Kidney (tissue), 14 donors: ENCODE measurements around the gene PGRMC2. TPM values are rescaled to one million over a fixed set of nuclear protein-coding genes. Genes with fewer than 3 reads are reported as not detected.

ENCODE experiments used
- DNase-seq, 5 donors: peaks; one replicate each; pipeline ENCODE4 v3.0.0-alpha.2; 2013 to 2020
- FAIRE-seq: peaks from 2 replicates; lab custom pipeline; 2012; peaks lifted over from hg19 to GRCh38; lab: Jason Lieb, UNC
- H3K27ac ChIP-seq, 2 donors: one replicate each; pipeline ENCODE4 v1.7.0; 2013; ENCODE audit warnings: low read depth in 2 of 2, low read length in 2 of 2, inconsistent platforms in 1 of 2
- H3K27me3 ChIP-seq: one replicate; pipeline ENCODE4 v1.7.1; 2013; ENCODE audit warnings: low read length, inconsistent platforms; ENCODE audit not compliant: control insufficient read depth, insufficient read depth
- H3K36me3 ChIP-seq, 3 donors: one replicate each; pipeline versions ENCODE4 v1.7.0 to v1.7.1; 2013; ENCODE audit warnings: low read length in 3 of 3, control low read depth in 1 of 3, inconsistent platforms in 1 of 3; ENCODE audit not compliant: insufficient read depth in 3 of 3, control insufficient read depth in 2 of 3
- H3K4me1 ChIP-seq, 3 donors: one replicate each; pipeline versions ENCODE4 v1.7.0 to v1.7.1; 2013; ENCODE audit warnings: low read length in 3 of 3, inconsistent platforms in 1 of 3, low read depth in 1 of 3; ENCODE audit not compliant: control insufficient read depth in 2 of 3, insufficient read depth in 2 of 3
- H3K4me3 ChIP-seq, 3 donors: one replicate each; pipeline versions ENCODE4 v1.7.0 to v1.8.1; 2013; ENCODE audit warnings: low read length in 3 of 3, control low read depth in 1 of 3, inconsistent platforms in 1 of 3
- H3K9ac ChIP-seq, 3 donors: one replicate each; pipeline versions ENCODE4 v1.7.0 to v1.7.1; 2013; ENCODE audit warnings: low read length in 3 of 3, control low read depth in 1 of 3, inconsistent platforms in 1 of 3
- H3K9me3 ChIP-seq, 3 donors: one replicate each; pipeline versions ENCODE4 v1.7.0 to v1.7.1; 2013; ENCODE audit warnings: low read length in 3 of 3, control low read depth in 1 of 3, inconsistent platforms in 1 of 3; ENCODE audit not compliant: control insufficient read depth in 2 of 3, insufficient read depth in 1 of 3
- CTCF ChIP-seq: IDR thresholded peaks from 3 replicates; pipeline ENCODE4 v1.5.1; 2012; ENCODE audit warnings: mild to moderate bottlenecking, moderate library complexity, borderline replicate concordance; ENCODE audit not compliant: insufficient read depth; ENCODE audit errors: extremely low read depth
- intact Hi-C: fragments of 100-400 bp; cut with DNase I; formaldehyde crosslinking; loops from one replicate; pipeline ENCODE4 v1.11.1; 2022
- polyA plus RNA-seq: library from polyadenylated mRNA; stranded (reverse); fragments of 350-450 nt; fragmentation: Illumina TruSeq; extraction: RNeasy Lipid Tissue Mini Kit (QIAGEN cat#74804); gene quantifications from one replicate; pipeline ENCODE4 v1.2.3, GENCODE V29; 2014; ENCODE audit warnings: low read depth, low replicate concordance; ENCODE audit not compliant: insufficient read depth
- total RNA-seq: library from RNA; stranded (reverse); fragmentation: NEBNext Ultra II Directional; extraction: Animal tissue kit (Norgen Biotek cat#: 25700); gene quantifications from one replicate; pipeline ENCODE4 v1.2.1, GENCODE V29; 2021
- donor health status: control.
- donor health status: control.
- donor health status: control.
- donor health status: control.
- donor health status: control.
- donor health status: DM: yes; HTN: yes; CAD: no.
- donor health status: Normal renal cell carcinoma (clear cell type).

PGRMC2 gene
- total and polyA plus RNA-seq, 2 donors from 2014 or later, result 65.7 to 70.0 TPM

GRCh38 chr4:128328106-128328505 is 40.5 kb upstream of the PGRMC2 start:
- Histone ChIP-seq H3K4me3 (no peak overlapping the region), H3K27ac (no peak overlapping the region), H3K4me1 (no peaks in the 10 kb centered on the region), H3K27me3 (no peaks in the 10 kb centered on the region), H3K36me3 (peaks cover 0 to 2% (median 0%) of the 10 kb centered on the region in 3 donors), H3K9me3 (no peaks in the 10 kb centered on the region), H3K9ac (no peak overlapping the region)
- no peak for FAIRE-seq
- no peak for TF ChIP-seq CTCF
- intact Hi-C loops, result no loop called here
- DNase-seq, result no peak

GRCh38 chr4:128323401-128323800 is 35.8 kb upstream of the PGRMC2 start:
- H3K4me1 ChIP-seq, result no peaks in the 10 kb centered on the region
- H3K27ac ChIP-seq, result no peak overlapping the region
- no peak overlapping the region for H3K9ac ChIP-seq
- DNase-seq (no peak), FAIRE-seq (no peak)
- H3K36me3 ChIP-seq, result peaks cover 0 to 2% (median 0%) of the 10 kb centered on the region in 3 donors
- TF ChIP-seq CTCF, result no peak
- intact Hi-C loops, result no loop called here
- H3K9me3 ChIP-seq, result no peaks in the 10 kb centered on the region
- no peaks in the 10 kb centered on the region for H3K27me3 ChIP-seq
- H3K4me3 ChIP-seq, result no peak overlapping the region

- no peaks in the 10 kb centered on the region for H3K9me3 ChIP-seq
- H3K27me3 ChIP-seq, result no peaks in the 10 kb centered on the region
- H3K36me3 ChIP-seq, result peaks cover 0 to 2% (median 0%) of the 10 kb centered on the region in 3 donors
- H3K4me1 ChIP-seq, result no peaks in the 10 kb centered on the region
- intact Hi-C loops, result no loop called here
- H3K9ac ChIP-seq, result no peak overlapping the region
- DNase-seq (no peak), FAIRE-seq (no peak)
- H3K4me3 ChIP-seq, result no peak overlapping the region
- no peak for TF ChIP-seq CTCF
- no peak overlapping the region for H3K27ac ChIP-seq
Observed at GRCh38 chr4:128322986-128323385, 35.4 kb upstream of the PGRMC2 start.

- intact Hi-C loops, result no loop called here
- H3K36me3 ChIP-seq, result peaks cover 0 to 2% (median 0%) of the 10 kb centered on the region in 3 donors
- no peak overlapping the region for H3K4me3 ChIP-seq
- no peak overlapping the region for H3K9ac ChIP-seq
- no peaks in the 10 kb centered on the region for H3K9me3 ChIP-seq
- no peak for TF ChIP-seq CTCF
- DNase-seq (no peak), FAIRE-seq (no peak)
- H3K4me1 ChIP-seq, result no peaks in the 10 kb centered on the region
- H3K27me3 ChIP-seq, result no peaks in the 10 kb centered on the region
- no peak overlapping the region for H3K27ac ChIP-seq
Observed at GRCh38 chr4:128322311-128322710, 34.7 kb upstream of the PGRMC2 start.
